ENCODE results near the gene KIF25.
A peak's percentile ranks its signal among the peaks of the same experiment; 100 is the strongest.

The KIF25 gene, protein sequence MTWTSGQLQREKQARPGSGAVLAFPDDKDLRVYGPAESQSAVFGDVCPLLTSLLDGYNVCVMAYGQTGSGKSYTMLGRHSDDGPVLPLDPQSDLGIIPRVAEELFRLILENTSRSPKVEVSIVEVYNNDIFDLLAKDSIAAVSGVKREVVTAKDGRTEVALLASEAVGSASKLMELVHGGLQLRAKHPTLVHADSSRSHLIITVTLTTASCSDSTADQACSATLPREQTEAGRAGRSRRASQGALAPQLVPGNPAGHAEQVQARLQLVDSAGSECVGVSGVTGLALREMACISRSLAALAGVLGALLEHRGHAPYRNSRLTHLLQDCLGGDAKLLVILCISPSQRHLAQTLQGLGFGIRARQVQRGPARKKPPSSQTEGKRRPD

DNA sequence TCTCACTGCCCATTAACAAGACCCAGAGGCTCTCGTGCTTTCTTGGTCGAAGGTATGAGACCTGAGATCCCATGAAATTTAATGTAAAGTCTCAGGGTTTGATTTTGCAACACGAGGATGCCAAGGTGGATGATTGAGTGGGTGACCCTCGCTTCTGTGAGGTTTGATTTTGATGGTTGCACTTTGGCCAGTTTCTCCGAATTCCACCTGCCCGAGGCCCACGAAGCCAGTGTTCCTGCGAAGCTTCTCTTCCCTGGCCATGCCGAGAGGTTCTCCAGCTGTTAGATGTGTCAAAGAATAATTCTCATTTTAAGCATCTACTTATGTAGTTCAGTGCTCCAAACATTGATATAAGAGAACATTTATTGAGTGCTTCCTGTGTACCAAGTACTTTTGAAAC is at the start of gene KIF25:
TSS of gene KIF25 (plus strand) at position 30 of the 400 bp plus-strand sequence. CDS start 31,915 bp downstream, outside the sequence.
- DNase-seq (ENCODE audit: low spot score), result no peak

DNA sequence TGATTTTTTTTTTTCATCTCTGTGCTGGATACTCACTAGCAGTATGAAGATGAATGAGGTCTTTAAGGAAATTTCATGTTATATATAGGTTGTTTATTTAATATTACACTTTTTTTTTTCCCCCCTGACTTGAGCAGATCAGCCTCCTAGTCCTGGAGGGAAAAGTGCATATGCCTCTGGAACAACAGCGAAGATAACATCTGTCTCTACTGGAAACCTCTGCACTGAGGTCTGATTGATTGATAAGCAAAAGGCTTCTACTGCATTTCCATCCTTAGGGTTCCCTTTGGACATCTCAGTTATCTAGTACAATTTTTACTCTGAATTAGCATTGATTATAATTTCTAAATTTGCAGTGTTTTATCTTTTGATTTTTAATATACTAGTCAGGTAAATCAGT is 49.8 kb upstream of the KIF25 start:
- DNase-seq (ENCODE audit: low spot score), result no peak

DNA sequence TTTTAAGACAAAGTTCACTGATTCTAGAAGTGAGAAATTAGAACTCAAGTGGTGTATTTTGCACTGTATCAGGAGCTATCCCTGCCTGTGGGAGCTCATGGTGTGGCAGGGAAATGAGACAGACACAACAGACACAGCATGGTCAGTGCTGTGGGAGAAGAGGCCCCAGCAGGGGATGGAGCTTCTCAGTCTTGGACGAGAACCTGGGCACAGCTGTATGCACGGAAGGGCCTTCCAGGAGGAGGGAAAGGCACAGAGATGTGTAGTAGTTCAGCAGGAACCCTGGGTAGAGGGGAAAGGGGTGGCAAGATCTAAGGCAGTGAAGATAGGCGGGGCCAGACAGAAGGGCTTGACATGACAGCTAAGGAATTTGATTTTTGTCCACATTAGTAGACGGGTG is 48.8 kb upstream of the KIF25 start:
- DNase-seq (ENCODE audit: low spot score), result no peak

DNA sequence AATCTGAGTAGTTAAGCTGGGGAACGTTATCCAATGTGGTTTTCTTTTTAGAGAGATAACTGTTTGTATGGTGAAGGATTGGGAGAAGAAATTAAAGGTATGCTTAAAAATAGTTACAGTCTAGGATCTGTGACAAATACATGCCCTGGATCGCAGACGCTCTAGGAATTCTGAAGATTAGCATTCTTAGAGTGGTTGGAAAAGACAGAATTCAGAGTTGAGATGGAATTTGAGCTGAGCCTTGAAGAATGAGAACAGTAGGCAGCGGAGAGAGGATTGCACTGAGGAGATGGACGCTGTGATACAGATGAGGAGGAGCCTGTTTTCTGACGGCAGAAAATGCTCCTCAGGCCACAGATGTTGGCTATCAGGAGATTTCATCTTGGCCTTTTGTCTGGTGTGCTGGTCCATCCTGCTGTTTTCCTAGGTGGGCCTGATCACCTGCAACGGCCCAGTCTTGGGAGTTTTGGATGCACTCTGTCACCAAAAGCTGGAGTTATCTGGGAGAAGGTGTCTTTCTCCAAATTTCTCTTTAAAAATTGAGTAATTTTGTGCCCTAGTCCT is 48.3 kb upstream of the KIF25 start:
- no peak for DNase-seq (ENCODE audit: low spot score)

DNA sequence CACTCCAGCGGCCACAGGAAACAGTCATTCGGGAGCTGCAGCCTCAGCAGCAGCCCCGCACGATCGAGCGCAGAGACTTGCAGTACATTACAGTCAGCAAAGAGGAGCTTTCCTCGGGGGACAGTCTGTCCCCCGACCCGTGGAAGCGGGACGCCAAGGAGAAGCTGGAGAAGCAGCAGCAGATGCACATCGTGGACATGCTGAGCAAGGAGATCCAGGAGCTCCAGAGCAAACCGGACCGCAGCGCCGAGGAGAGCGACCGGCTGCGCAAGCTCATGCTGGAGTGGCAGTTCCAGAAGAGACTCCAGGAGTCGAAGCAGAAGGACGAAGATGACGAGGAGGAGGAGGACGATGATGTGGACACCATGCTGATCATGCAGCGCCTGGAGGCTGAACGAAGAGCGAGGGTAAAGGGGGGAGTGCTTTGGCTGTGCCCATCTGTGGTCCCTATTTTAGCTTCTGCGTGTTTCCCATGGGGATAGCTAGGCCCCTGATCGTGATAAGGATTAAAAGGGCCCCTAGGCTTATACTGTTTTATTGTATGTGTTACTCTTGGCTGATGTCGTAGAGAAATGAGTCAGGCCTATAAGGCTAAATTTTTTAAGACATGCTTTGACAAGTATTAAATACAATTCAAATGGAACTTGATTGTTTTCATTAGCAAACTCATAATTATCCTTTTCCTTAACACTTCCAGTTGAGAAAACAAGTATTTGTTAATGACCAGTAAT is 45.5 kb upstream of the KIF25 start:
- no peak for DNase-seq (ENCODE audit: low spot score)

DNA sequence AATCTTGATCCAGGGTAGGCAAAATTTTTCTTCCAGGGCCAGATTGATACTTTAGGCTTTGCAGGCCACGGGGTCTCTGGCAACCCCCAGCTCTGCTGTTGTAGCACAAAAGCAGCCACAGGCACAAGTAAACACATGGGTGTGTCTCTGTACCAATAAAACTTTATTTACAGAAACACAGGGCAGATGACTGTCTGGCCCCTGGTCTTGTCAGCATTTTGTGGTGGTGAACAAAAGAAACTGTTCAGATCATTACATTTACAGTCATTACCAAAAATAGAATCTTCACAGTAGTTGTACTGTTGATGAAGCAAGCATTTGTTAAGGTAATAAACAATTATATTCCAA is 45.0 kb upstream of the KIF25 start:
- no peak for DNase-seq (ENCODE audit: low spot score)

DNA sequence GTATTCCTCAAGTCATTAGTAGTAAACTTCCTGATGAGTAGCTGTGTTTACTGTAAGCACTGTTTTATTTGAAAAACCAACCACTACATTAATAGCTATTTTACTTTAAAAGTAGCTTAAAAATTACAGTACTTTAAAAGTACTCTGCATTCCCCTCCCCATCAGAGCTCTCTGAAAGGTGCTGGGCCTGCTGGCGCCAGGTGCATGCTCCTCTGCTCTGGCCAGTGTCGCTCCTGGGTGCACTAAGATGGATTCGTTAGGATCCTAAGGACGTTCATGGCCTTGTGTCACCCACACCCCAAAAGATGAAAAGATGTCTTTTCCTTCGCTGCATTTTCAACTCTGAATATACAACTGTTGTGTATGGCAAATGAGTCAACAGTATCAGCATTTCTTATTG is 43.9 kb upstream of the KIF25 start:
- DNase-seq (ENCODE audit: low spot score), result no peak

DNA sequence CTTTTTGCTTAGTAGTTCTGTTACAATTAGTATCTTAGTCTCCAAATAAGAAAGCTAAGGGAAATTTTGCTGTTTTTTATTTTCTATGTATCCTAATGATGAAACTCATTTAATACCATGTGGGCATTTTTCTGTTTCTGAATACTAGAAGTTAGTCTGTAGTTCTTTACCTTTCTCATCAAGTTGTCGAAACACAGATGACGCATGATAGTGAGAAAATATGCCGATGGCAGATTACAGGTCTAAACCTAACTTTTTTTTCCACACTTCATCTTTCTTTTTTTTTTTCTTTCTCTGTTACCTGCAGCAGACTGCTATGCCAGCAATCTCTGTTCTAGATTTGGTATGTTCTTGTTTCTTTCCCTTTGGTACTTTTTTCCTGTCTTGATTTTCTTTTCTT is 43.3 kb upstream of the KIF25 start:
- DNase-seq (ENCODE audit: low spot score), result no peak

DNA sequence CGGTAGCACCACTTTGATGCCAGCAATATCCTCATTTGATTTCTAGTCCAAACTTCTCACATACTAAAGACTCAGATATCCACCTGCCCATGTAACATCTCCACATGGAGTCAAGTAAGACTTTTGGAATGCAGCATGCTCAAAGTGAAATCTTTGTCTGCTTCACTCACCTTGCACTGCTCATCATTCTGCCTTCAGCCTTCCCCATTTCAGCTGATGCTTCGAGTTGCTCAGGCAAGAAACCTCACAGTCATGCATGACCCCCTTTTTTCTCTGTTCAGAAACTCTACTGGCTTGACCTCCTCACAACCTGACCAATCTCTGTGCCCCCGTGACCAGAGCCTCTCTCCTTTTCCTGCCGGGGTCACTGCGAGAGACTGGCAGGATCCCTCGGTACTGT is 41.0 kb upstream of the KIF25 start:
- no peak for DNase-seq (ENCODE audit: low spot score)

DNA sequence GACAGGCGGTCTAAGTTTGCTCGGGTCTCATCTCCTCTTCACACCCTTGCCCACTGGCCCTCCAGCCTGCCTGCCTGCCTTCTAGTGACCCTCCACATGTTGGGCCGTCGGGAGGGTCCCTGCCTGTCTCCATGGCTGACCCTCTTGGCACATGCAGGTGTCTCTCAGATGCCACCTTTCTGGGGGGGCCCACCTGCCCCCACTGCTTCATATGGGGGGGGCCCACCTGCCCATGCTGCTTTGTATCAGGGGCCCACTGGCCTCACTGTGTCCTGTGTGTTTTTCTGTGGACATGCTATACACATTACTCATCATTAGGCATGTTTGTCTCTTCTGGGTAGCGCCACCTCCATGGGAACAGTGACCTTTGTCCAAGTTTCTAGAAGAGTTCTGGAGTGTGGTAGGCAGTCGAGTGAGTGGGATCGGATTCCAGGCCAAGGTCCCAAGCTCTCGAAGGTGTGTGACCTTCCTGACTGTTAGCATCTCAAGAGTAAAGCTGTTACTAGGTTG is 40.4 kb upstream of the KIF25 start:
- DNase-seq (ENCODE audit: low spot score), result no peak

DNA sequence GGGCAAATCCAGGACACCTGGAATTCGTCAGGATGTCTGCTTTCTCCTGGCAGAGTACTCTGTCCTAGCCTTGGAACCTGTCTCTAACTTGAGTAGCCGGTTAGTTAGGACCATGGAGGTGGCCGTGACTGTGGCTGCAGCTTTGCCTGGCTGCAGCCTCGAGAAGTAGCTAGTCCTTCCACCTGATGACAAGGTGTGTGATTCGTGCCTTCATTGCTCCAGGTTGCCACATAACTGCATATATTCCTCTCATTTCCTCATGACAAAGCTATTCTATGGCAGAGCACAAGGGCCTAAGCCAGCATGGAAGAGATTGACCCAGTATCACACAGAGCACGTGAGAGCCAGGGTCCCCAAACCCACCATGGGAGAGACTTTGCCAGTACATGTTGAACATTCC is 39.8 kb upstream of the KIF25 start:
- no peak for DNase-seq (ENCODE audit: low spot score)

DNA sequence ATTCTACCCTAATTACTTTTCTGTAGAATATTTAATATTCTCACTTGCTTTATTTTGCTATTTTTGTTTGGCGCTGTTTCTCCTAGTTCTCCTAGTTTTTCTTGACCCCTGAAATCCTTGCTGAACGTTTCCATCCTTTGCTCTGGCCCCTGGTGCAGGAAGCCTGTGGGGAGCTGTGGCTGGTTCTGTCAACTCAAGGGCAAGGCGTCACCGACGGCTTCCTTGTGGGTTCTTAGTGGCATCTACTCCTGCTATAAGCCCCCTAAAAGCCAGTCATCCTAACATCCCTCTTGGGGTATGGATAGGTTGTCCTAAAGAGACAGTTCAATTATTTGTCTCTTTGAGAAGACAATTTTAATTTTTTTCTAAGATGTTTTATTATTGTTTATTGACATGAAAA is 36.9 kb upstream of the KIF25 start:
- DNase-seq (ENCODE audit: low spot score), result no peak

DNA sequence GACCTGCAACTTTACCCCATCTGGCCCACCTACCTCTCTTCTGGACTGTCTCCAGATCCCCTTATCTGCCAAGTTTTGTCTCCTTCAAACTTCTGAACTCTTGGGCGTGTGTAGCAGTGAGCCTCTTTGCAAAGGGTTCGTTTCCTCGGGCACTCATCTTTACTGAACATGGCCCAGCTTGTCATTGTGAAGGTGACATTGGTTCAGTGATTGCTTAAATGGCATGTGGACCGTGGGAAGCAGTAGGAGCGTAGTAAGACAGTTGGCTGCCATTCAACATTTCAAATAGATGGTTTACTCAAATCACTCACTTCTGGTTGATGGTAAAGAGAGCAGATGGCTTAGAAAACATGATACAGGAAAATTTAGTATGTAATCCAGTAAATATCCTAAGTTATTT is 34.8 kb upstream of the KIF25 start:
- DNase-seq (ENCODE audit: low spot score), result no peak

DNA sequence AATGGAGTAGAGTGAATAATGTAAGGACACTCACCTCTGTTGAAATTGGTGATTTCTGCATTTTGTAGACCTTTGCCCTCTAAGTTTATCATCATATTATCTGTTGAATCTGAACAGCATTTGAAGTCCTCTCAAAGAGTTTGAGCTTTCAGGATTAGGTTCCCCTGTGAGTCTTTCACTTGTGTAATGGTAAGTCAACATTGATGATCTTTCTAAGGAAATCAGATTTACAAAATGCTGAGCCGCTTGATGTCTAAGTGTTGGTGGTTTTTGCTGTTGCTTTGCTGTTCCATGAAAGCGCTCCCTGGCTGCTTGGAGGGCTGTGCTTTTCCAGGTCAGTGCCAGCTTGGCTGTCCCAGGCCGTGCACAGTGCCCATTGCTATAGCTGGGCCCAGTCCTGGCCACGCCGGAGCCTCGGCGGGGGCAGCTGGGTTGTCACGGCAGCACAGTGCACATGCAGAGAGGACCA is 33.8 kb upstream of the KIF25 start:
- no peak for DNase-seq (ENCODE audit: low spot score)

DNA sequence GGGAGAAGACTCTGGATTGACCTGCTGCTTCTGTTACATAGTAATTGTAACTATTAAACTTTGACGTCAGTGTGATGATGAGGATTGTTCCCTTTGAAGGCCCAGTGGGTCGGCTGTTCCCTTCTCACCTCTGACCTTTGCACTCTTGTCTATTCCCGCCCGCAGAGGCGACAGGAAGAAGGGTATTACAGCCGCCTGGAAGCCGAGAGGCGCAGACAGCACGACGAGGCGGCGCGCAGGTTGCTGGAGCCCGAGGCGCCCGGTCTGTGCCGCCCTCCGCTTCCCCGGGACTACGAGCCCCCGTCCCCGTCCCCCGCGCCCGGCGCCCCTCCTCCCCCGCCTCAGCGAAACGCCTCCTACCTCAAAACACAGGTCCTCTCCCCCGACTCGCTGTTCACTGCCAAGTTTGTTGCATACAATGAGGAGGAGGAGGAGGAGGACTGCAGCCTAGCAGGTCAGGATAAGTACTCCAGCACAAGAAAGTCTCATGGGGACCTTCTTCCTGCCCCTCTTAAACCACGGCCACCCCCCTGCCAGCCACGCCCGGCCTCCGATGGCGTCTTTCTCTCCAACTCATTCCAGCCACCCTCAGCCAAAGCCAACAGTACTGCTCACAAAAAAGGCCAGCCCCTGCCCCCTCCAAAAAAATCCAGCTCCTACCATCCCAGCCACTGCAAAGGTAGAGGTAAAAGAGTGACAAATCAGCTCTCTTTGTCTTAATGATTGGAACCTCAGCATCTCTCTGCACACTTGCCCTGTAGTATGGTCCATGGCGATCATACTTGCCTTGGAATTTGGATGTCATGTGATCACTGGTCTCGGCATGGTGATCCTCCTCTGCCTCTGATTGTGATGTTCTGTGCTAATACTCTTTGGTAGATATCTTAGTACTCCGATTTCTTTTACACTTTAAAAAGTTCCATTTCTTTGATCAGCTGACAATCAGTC is 31.6 kb upstream of the KIF25 start:
- DNase-seq (ENCODE audit: low spot score), result no peak

DNA sequence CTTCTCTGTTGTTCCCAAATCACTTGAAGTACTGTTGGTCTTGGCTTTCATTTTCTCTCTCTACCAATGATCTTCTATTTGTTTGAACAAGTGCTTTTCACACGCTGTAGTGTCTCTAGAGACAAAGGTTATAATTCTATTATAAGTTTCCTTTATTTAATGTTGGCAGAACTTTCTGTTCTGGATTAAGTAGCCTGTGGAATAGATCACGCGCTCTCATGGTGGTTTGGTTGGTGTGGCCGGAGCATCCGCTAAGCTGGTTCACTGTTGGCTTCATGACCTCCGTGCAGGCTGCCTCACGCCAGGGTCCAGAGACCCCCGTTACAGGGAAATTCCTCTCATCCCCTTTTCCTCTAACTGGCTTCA is 30.9 kb upstream of the KIF25 start:
- DNase-seq (ENCODE audit: low spot score), result no peak

DNA sequence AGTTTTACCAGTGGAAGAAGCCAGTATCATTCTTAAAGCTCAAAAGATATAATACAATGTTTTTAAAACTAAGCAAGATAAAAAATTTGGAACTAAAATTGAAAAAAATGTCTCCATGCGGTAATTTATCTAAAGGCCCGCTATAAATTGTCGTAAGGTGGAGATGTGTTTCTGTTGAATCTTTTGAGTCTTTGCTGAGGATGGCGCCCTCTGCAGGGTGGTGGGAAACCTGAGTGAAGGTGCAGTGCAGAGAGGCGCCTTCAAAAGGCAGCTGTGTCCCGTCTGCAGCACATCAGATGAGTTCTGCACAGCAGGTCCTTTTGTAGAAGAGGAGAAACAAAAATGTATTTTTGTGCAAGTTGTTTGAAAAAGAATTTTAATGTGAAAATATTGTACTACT is 29.4 kb upstream of the KIF25 start:
- DNase-seq (ENCODE audit: low spot score), result peak; percentile 59

DNA sequence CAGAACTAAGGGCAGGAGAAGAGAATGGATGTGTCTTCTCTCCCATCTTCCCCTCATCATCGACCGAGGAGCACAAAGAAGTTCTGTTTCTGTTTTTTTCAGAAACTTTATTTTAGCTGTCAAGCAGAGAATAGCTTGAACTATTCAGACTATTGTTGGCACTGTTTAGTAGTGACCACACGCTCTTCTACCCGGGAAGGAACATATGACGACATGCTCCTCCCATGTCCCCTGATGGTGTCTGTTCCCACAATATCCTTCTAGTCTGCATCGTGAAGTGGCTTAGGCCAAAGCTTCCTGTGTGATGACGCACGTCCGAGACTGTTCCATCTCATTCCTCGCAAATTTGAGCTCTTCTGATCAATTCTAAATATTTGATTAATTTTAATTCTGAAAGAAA is 27.2 kb upstream of the KIF25 start:
- no peak for DNase-seq (ENCODE audit: low spot score)

DNA sequence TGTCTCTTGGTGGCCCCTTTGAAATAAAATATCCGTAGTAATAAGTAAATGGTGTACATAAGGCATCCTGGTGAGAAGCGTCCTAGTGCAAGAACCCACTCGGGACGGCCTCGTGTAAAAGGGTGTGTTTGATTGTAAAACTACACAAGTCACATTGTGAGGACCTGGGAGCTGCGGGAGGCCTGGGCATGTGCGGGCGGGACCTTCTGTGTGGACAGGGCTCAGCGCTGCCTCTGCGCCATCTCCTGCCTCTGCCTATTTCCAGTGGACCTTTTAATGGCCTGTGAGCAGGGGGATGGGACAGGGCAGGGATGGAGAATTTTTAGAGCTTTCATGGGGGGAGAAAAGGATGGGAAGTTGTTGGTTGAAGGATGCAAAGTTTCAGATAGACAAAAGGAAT is 25.3 kb upstream of the KIF25 start:
- no peak for DNase-seq (ENCODE audit: low spot score)

DNA sequence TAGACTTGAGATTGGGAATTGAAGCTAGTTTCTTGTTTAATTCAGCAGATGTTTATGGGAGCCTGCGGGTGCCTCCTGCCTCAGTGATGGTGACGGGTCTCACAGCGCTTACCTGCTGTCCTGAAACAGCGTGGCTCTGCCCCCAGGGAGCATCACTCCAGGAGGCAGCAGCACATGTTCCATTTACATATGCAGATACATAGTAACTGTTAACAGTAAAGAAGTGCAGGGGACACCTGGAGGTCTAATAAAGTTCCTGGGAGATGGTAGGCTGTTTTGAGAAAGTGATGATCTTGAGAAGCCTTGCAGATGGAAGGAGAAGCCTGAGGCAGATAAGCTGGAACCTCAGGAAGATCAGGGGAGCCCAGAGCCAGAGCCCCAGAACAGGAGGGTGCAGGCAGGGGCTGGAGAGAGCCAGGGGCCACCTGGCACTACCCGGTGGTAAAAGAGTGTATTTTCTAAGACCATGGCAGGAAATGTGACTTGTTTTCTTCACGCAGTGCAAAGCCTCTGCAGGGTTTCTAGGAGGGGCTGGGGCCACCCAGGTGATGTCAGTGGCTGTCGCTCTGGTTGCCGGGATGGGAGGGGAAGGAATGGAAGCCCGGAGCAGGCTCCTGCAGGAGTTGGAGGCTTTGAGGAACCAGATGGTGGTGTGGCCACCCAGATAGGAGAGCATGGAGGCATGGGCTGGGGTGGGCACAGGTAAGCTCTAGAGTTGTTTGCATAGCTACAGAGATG is 24.2 kb upstream of the KIF25 start:
- no peak for DNase-seq (ENCODE audit: low spot score)

DNA sequence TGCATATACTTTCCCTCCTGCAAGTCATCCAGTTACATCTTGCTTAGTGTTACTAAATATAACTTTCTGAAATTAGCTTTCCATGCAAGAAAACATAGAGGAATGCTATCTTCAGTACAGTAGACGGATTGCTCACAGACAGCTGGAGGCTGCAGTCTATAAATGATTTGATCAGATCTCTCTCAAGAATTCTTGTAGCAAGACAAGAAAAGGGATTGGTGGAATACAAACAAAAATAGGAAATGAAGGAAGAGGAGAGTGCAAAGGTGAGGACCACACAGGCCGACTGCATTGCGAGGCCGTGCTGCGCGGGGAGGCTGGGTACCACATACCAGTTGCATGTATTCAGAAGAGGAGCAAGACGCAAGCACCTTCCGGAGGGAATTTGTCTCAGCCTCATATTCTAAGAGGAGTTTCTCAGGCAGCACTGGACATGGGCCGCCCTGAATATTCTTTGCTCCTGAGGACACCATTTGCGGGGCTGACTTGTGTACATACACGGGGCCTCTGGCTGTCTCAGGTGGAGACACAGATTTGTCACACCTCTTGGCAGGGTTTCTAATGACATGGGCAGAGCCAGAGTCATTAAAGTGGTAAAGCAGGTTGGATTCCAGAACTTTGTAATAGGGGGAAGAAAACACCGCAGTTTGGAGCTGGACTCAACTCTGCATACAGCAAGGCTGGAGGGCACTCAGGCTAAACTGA is 22.7 kb upstream of the KIF25 start:
- DNase-seq (ENCODE audit: low spot score), result no peak

Data from HuH-7.5 (cell line).